CD4-positive, alpha-beta T cell (primary cell): Measurements from ENCODE around the gene C2orf74. TPM values are rescaled to one million over a fixed set of nuclear protein-coding genes. Genes with fewer than 3 reads are reported as not detected.
A peak's percentile ranks its signal among the peaks of the same experiment; 100 is the strongest.

Source experiments
- ATAC-seq: fragments of 200-7000 bp; cut with Tn5 transposase; one replicate; pipeline ENCODE4 v1.10.0; 2022; ENCODE audit warnings: mild to moderate bottlenecking; ENCODE audit not compliant: poor library complexity
- CTCF ChIA-PET: fragments of 350-600 bp; sonication (Branson Sonifier 250); formaldehyde crosslinking; loops from one replicate; lab custom pipeline; 2021; ENCODE audit warnings: antibody characterized with exemption, inconsistent platforms; lab: Charles Lee
- POLR2A ChIA-PET: fragments of 350-600 bp; sonication (Branson Sonifier 250); formaldehyde crosslinking; loops from one replicate; lab custom pipeline; 2021; ENCODE audit warnings: antibody characterized with exemption, inconsistent platforms; lab: Charles Lee
- DNase-seq, 14 experiments: peaks; one replicate each; pipeline ENCODE4 v3.0.0-alpha.2; 2013 to 2020; ENCODE audit warnings: mixed read lengths in 2 of 14
- H3K27ac ChIP-seq, 2 donors: one replicate each; pipeline versions ENCODE4 v1.5.1 to v1.7.0; 2013; ENCODE audit warnings: low read length in 2 of 2, low read depth in 1 of 2, mild to moderate bottlenecking in 1 of 2
- H3K27me3 ChIP-seq, 2 experiments: 1 replicate in 1 of 2; 2 replicates in 1 of 2; pipeline versions ENCODE4 v1.6.1 to v1.7.0; 2013; ENCODE audit warnings: low read length in 2 of 2, control low read depth in 1 of 2, mild to moderate bottlenecking in 1 of 2, moderate library complexity in 1 of 2; ENCODE audit not compliant: insufficient read depth in 2 of 2, control insufficient read depth in 1 of 2
- H3K36me3 ChIP-seq: one replicate; pipeline ENCODE4 v1.6.1; 2013; ENCODE audit warnings: low read length, control low read depth; ENCODE audit not compliant: insufficient read depth
- H3K4me1 ChIP-seq: one replicate; pipeline ENCODE4 v1.6.1; 2013; ENCODE audit warnings: low read length, control low read depth; ENCODE audit not compliant: insufficient read depth
- H3K4me3 ChIP-seq: one replicate; pipeline ENCODE4 v1.5.1; 2013; ENCODE audit warnings: mild to moderate bottlenecking, low read length, moderate library complexity
- H3K9me3 ChIP-seq, 2 experiments: 1 replicate in 1 of 2; 2 replicates in 1 of 2; pipeline versions ENCODE4 v1.6.1 to v1.7.0; 2013; ENCODE audit warnings: low read length in 2 of 2, mild to moderate bottlenecking in 2 of 2, control low read depth in 1 of 2, moderate library complexity in 1 of 2; ENCODE audit not compliant: control insufficient read depth in 1 of 2, insufficient read depth in 1 of 2
- H3K27ac Mint-ChIP-seq: one replicate; pipeline ENCODE4 v1.8.0; 2020; ENCODE audit warnings: mixed read lengths
- H3K27me3 Mint-ChIP-seq: one replicate; pipeline ENCODE4 v1.8.0; 2021; ENCODE audit warnings: mixed read lengths
- H3K36me3 Mint-ChIP-seq: one replicate; pipeline ENCODE4 v1.8.0; 2021; ENCODE audit warnings: low read depth, mixed read lengths
- H3K4me1 Mint-ChIP-seq: one replicate; pipeline ENCODE4 v1.8.0; 2021; ENCODE audit warnings: low read depth, mixed read lengths
- H3K4me3 Mint-ChIP-seq: one replicate; pipeline ENCODE4 v1.8.0; 2020; ENCODE audit warnings: mild to moderate bottlenecking, mixed read lengths
- H3K9me3 Mint-ChIP-seq: one replicate; pipeline ENCODE4 v1.8.0; 2020; ENCODE audit warnings: mixed read lengths
- CTCF ChIP-seq: fragments of 200-600 bp; IDR thresholded peaks from one replicate; pipeline ENCODE4 v1.8.0; 2022; ENCODE audit warnings: antibody characterized with exemption, mild to moderate bottlenecking
- intact Hi-C, 2 experiments: fragments of 100-400 bp; cut with DNase I in 1 of 2; cut with micrococcal nuclease in 1 of 2; formaldehyde crosslinking; loops; one replicate each; pipeline versions ENCODE4 v1.15.1 to v1.9.0; 2023 to 2025; cut with DNase I, micrococcal nuclease
- total RNA-seq, 174 experiments: library from RNA in 2 of 174; stranded (reverse) in 2 of 174; gene quantifications; one replicate each; pipeline ENCODE4 v1.2.3 and lab custom pipeline; 2021 to 2026

The C2orf74 gene
- total RNA-seq, 2 experiments from 2014 or later: 1.7 to 2.0 TPM

GRCh38 chr2:61179701-61180639, 18.0 kb downstream of the C2orf74 start:
- H3K27me3 ChIP-seq: no peaks in the 10 kb centered on the region
- POLR2A ChIA-PET: interaction anchor here (1.6 to 5.2 kb wide), 2 partner anchors 9 to 34 kb away, joined by 3 to 69 read pairs; no protein-coding TSS in a partner anchor
- no peak for DNase-seq
- H3K27me3 Mint-ChIP-seq: no peaks in the 10 kb centered on the region
- H3K36me3 Mint-ChIP-seq: peaks cover 74% of the 10 kb centered on the region
- peaks cover 50% of the 10 kb centered on the region for H3K36me3 ChIP-seq
- H3K9me3 ChIP-seq: no peaks in the 10 kb centered on the region
- H3K4me1 ChIP-seq: peaks cover 62% of the 10 kb centered on the region
- peaks cover 72% of the 10 kb centered on the region for H3K4me1 Mint-ChIP-seq
- CTCF ChIA-PET: interaction anchor here (1.1 kb wide), 1 partner anchor 15 kb away, joined by 3 read pairs; no protein-coding TSS in a partner anchor
- H3K27ac Mint-ChIP-seq: peak overlapping the region; percentile 86
- TF ChIP-seq CTCF: no peak
- H3K4me3 Mint-ChIP-seq: peak overlapping the region; percentile 92
- no peaks in the 10 kb centered on the region for H3K9me3 Mint-ChIP-seq
- H3K27ac ChIP-seq: no peak overlapping the region
- no peak for ATAC-seq
- intact Hi-C loops: loop anchor here (2.0 to 10.0 kb wide), 9 partner anchors 113 to 677 kb away; partner anchors contain the start of genes SANBR (in 2 of the 2), PAPOLG (in 1 of the 2), PUS10 (in 1 of the 2) and REL (in 1 of the 2)
- H3K4me3 ChIP-seq: no peak overlapping the region

GRCh38 chr2:61180686-61181085, 18.7 kb downstream of the C2orf74 start:
- Histone ChIP-seq H3K9me3 (no peaks in the 10 kb centered on the region), H3K27ac (no peak overlapping the region), H3K36me3 (peaks cover 57% of the 10 kb centered on the region), H3K4me3 (no peak overlapping the region), H3K27me3 (no peaks in the 10 kb centered on the region), H3K4me1 (peaks cover 60% of the 10 kb centered on the region)
- intact Hi-C loops: loop anchor here in 1 of 2 experiments (5.0 kb wide), 1 partner anchor 677 kb away; no protein-coding TSS in a partner anchor
- H3K9me3 Mint-ChIP-seq: no peaks in the 10 kb centered on the region
- peak overlapping the region; percentile 70 for H3K4me3 Mint-ChIP-seq
- ATAC-seq (no peak), DNase-seq (no peak)
- H3K27me3 Mint-ChIP-seq: no peaks in the 10 kb centered on the region
- CTCF ChIA-PET: no interaction called here
- POLR2A ChIA-PET: interaction anchor here (1.6 to 5.2 kb wide), 2 partner anchors 8 to 35 kb away, joined by 3 to 69 read pairs; no protein-coding TSS in a partner anchor
- peaks cover 81% of the 10 kb centered on the region for H3K36me3 Mint-ChIP-seq
- no peak for TF ChIP-seq CTCF
- H3K4me1 Mint-ChIP-seq: peaks cover 79% of the 10 kb centered on the region
- peak overlapping the region; percentile 86 for H3K27ac Mint-ChIP-seq

- Histone ChIP-seq H3K27me3 (no peaks in the 10 kb centered on the region), H3K36me3 (peaks cover 65% of the 10 kb centered on the region), H3K9me3 (no peaks in the 10 kb centered on the region), H3K4me3 (no peak overlapping the region), H3K4me1 (peaks cover 52% of the 10 kb centered on the region), H3K27ac (peak overlapping the region in 1 of 2 donors; percentile 7)
- Mint-ChIP-seq H3K27me3 (no peaks in the 10 kb centered on the region), H3K4me1 (peaks cover 81% of the 10 kb centered on the region), H3K27ac (peak overlapping the region; percentile 86), H3K4me3 (peak overlapping the region; percentile 27), H3K9me3 (no peaks in the 10 kb centered on the region), H3K36me3 (peaks cover 85% of the 10 kb centered on the region)
- DNase-seq: no peak
- POLR2A ChIA-PET: interaction anchor here (1.0 kb wide), 1 partner anchor 672 kb away, joined by 3 read pairs; the partner anchor contains the start of gene FAM161A
- no peak for ATAC-seq
- CTCF ChIA-PET: no interaction called here
- intact Hi-C loops: loop anchor here in 1 of 2 experiments (5.0 kb wide), 1 partner anchor 676 kb away; no protein-coding TSS in a partner anchor
- TF ChIP-seq CTCF: no peak
These were observed 19.5 kb downstream of the C2orf74 start for GRCh38 chr2:61181382-61182058.
